ENCODE data around the gene VAC14.
A peak's percentile ranks its signal among the peaks of the same experiment; 100 is the strongest.

VAC14 gene

DNA sequence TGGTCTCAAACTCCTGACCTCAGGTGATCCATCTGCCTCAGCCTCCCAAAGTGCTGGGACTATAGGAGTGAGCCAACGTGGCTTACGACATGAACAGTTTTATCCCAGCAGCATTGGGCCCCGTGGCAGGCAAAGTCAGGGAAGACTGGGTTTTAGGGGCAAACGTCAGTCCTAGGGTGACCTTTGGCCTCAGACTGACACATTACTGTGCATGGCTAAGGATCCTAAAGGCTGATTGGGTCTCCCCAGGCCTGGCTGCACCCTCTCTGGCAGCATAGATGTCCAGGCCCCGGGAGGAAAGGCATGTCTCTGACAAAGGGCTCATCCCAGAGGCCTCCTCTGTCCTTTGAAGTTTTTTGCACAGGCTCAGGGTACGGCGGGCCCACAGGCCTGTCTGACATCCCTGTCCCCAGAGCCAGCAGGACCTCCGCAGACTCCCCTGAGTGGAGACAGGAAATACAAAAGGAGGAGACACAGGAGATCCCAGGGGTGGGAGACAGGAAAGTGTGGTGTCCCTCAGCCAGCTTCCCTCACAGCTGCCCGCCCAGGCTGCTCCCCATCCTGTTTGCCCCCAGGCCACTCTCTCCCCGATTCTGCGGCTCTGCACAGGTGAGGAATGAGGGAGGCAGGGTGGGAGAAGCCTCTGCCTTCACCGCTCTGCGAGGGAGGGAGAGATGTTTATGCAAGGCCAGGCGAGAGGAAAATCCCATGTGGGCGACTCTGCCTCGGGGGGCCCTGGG is 60.6 kb downstream of the VAC14 start:
- Mint-ChIP-seq H3K4me1 (peaks cover 66% of the 10 kb centered on the region), H3K27ac (peak overlapping the region; percentile 96), H3K36me3 (ENCODE audit: low read depth) (peaks cover 18% of the 10 kb centered on the region), H3K9me3 (peaks cover 5% of the 10 kb centered on the region), H3K4me3 (no peak overlapping the region), H3K27me3 (ENCODE audit: low read depth, poor library complexity) (peaks cover 3% of the 10 kb centered on the region)
- TF ChIP-seq, protein P1, sequence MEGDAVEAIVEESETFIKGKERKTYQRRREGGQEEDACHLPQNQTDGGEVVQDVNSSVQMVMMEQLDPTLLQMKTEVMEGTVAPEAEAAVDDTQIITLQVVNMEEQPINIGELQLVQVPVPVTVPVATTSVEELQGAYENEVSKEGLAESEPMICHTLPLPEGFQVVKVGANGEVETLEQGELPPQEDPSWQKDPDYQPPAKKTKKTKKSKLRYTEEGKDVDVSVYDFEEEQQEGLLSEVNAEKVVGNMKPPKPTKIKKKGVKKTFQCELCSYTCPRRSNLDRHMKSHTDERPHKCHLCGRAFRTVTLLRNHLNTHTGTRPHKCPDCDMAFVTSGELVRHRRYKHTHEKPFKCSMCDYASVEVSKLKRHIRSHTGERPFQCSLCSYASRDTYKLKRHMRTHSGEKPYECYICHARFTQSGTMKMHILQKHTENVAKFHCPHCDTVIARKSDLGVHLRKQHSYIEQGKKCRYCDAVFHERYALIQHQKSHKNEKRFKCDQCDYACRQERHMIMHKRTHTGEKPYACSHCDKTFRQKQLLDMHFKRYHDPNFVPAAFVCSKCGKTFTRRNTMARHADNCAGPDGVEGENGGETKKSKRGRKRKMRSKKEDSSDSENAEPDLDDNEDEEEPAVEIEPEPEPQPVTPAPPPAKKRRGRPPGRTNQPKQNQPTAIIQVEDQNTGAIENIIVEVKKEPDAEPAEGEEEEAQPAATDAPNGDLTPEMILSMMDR (IDR thresholded peaks at IDR 0.05), result no peak
- DNase-seq, result no peak

DNA sequence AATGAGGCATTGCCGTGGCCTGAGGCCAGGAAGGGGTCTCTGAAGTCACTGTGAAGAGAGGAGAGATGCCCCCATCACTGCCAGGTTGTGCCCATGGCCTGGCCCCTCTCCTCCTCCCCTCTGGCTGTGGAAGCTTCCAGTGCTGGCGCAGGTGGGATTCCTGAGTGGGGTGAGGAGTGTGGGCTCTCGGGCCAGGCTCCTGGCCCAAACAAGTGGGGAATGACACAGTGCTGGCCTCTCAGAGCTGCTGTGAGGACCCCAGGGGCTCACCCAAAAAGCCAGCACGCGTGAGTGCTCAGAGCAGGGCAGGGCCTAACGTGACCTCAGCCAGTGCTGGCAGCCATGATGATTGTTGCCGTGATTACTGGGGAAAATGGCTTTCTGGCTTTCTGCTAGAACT is 61.6 kb downstream of the VAC14 start:
- no peak for DNase-seq
- peaks cover 5% of the 10 kb centered on the region for H3K9me3 Mint-ChIP-seq
- no peak overlapping the region for H3K4me3 Mint-ChIP-seq
- H3K4me1 Mint-ChIP-seq, result peaks cover 75% of the 10 kb centered on the region
- H3K36me3 Mint-ChIP-seq (ENCODE audit: low read depth), result peaks cover 18% of the 10 kb centered on the region
- H3K27me3 Mint-ChIP-seq (ENCODE audit: low read depth, poor library complexity), result peaks cover 8% of the 10 kb centered on the region
- H3K27ac Mint-ChIP-seq, result no peak overlapping the region
- TF ChIP-seq, protein P1 (IDR thresholded peaks at IDR 0.05), result no peak

DNA sequence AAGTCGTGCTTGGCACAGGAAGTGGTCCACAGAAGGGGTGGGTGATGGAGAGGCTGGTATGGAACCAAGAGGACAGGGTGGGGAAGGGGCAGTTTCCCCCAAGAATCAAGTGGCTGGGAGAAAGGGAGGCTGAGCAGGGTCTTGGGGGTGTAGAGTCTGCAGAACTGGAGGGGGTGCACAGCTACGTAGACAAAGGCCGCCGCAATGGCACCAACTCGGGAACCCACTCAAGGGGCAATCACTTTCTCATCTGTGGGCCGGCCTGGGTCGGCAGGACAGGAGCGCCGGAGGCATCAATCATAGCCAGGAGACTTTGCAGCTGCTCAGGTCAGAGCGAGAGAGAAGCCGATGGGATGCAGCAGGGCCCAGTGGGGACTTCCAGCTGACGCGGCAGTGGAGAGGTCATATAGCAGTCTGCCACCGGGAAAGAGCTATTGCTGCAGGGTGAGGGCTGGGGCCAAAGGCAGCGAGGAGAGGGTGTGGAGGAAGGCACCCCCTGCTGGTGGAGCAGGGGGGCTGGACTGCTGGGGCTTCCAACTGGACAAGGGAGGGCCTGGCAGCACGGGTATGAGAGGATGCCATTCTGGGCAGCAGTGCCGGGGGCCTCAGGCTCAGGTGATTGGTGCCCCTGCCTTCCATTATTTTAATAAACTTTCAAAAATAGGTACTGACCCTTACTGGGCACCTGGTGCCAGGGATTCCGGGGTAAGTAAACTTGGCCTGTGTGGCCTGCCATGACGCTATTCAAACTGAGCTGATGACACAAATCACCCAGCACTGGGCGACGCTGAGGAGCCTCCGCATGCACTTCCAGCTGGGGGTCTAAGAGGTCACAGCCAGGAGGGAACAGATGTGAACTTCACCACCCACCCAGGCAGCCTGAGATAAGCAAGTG is 62.6 kb downstream of the VAC14 start:
- TF ChIP-seq, protein P1 (IDR thresholded peaks at IDR 0.05), result peak; percentile 50
- Mint-ChIP-seq H3K4me3 (no peak overlapping the region), H3K9me3 (peaks cover 2% of the 10 kb centered on the region), H3K27ac (peak overlapping the region; percentile 86), H3K36me3 (ENCODE audit: low read depth) (peaks cover 14% of the 10 kb centered on the region), H3K4me1 (peaks cover 76% of the 10 kb centered on the region), H3K27me3 (ENCODE audit: low read depth, poor library complexity) (peaks cover 8% of the 10 kb centered on the region)
- peak; percentile 55 for DNase-seq

DNA sequence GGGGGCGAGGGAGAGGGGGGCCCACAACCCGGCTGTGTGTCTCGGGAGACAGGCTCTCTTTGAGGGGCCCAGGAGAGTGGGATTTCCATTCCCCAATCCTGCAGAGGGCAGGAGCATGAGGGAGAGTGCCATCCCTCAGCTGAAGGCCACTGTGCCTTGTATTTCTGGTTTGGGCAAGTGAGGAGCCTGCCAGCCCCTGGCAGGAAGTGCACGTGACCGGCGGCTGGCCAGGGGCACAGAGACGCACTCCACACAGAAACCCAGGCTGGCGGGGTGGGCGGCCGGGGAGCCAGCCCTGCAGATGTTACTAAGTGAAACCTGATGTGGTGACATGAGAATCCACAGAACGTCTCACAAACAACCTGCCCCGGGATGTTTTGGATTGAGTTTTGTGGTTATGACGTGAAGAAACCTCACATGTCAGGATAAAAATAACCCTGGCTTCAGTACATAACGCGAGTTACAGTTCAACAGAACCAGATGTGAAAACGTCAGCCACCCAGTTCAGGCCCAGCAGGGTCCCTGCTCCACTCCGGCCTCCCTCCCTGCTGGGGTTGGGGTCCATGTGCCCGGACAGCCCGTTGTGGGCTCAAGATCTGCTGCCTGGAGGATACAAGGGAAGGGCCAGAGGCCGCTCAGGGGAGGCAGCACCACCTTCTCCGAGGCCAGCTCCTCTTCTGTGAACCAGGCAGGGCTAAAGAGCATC is 63.4 kb downstream of the VAC14 start:
- no peak for DNase-seq
- H3K36me3 Mint-ChIP-seq (ENCODE audit: low read depth), result peaks cover 11% of the 10 kb centered on the region
- no peak overlapping the region for H3K4me3 Mint-ChIP-seq
- H3K27ac Mint-ChIP-seq, result peak overlapping the region; percentile 86
- TF ChIP-seq, protein P1 (IDR thresholded peaks at IDR 0.05), result no peak
- H3K27me3 Mint-ChIP-seq (ENCODE audit: low read depth, poor library complexity), result peaks cover 8% of the 10 kb centered on the region
- peaks cover 76% of the 10 kb centered on the region for H3K4me1 Mint-ChIP-seq
- H3K9me3 Mint-ChIP-seq, result no peaks in the 10 kb centered on the region

DNA sequence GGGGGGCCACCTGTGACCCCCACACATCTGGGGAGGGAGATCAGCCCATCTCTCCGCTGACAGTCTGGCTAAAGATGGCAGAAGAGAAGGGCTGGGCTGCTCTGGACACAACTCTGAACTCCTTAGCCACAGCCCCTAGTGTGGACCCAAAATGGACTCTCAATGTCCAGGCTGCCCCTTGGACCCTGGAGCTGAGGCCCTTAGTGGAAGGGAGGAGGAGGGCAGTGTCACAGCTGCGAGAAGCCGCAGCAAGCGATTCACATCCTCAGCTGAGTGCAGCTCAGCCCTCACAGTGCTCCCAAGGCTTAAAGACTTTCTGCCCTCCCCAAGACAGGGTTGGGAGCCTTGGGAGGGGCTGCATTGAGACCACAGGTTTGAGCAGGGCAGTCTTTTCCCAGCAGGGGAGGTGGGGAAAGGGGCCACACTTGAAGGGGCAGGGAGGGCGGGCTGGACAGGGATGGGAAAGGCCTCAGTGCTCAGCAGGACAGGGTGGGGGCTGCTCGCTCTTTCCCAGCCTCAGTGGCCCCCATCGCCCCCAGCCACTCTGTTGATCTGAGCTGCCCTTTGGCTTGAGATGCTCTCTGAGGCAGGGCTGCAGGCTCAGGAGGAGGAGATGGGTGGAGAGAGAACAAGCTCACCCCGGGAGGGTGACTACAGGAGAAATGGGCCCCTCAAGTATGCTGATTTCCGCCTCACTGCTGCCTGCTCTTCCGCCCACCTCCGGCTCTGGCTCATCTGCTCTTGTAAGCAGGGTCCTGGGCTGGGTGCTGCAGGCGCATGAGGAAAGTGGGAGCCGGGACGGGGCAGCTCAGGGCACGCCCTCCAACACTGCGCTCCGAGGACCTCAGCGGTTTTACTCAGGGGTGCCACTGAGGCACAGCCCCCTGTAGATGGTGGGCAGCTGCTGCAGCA is 64.2 kb downstream of the VAC14 start:
- H3K27me3 Mint-ChIP-seq (ENCODE audit: low read depth, poor library complexity), result peaks cover 8% of the 10 kb centered on the region
- peaks cover 16% of the 10 kb centered on the region for H3K36me3 Mint-ChIP-seq (ENCODE audit: low read depth)
- peak overlapping the region; percentile 26 for H3K4me3 Mint-ChIP-seq
- peak overlapping the region; percentile 96 for H3K27ac Mint-ChIP-seq
- no peak for DNase-seq
- peaks cover 76% of the 10 kb centered on the region for H3K4me1 Mint-ChIP-seq
- no peaks in the 10 kb centered on the region for H3K9me3 Mint-ChIP-seq
- TF ChIP-seq, protein P1 (IDR thresholded peaks at IDR 0.05), result no peak

Measured in nephron progenitor cell (in vitro differentiated cells).